IPS-11a (cell line): Measurements from ENCODE around the gene IPO5.
"Not testable (repeated sequence)": the region's sequence is repeated elsewhere in the genome, so short reads cannot be mapped to it uniquely, and the experiment has no call there.

Source experiments
- H3K4me3 ChIP-seq: one replicate; pipeline ENCODE4 v1.5.1; 2013; ENCODE audit warnings: low read depth, low read length, control low read depth

IPO5 gene

GRCh38 chr13:97948041-97948440 is 5.4 kb upstream of the IPO5 start:
- no peak overlapping the region for H3K4me3 ChIP-seq

- not testable (repeated sequence) for H3K4me3 ChIP-seq
These were observed 4.2 kb upstream of the IPO5 start for GRCh38 chr13:97949316-97949715.

- H3K4me3 ChIP-seq: no peak overlapping the region
These were observed 2.1 kb upstream of the IPO5 start for GRCh38 chr13:97951376-97951775.

GRCh38 chr13:97952831-97953230 is 644 bp upstream of the IPO5 start:
- H3K4me3 ChIP-seq: not testable (repeated sequence)

- H3K4me3 ChIP-seq: no peak overlapping the region
These were observed 7.9 kb downstream of the IPO5 start for GRCh38 chr13:97961340-97961739.

- H3K4me3 ChIP-seq: no peak overlapping the region
These were observed 9.4 kb downstream of the IPO5 start for GRCh38 chr13:97962887-97963286.

DNA sequence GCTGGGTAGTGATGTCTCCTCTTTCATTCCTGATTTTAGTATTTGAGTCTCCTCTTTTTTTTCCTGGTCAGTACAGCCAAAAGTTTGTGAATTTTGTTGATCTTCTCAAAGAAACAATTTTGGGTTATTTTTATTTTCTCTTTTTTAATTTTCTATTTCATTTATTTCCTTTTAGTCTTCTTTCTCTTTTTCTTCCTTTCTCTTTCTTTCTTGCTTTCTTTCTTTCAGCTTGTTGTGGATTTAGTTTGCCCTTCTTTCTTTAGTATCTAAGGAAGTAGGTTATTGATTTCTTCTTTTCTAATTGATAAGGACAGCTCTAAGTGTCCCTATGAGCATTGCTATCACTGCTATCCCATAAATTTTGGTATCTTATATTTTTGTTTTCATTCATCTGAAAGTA is 13.8 kb downstream of the IPO5 start:
- H3K4me3 ChIP-seq: no peak overlapping the region

- no peak overlapping the region for H3K4me3 ChIP-seq
These were observed 14.5 kb downstream of the IPO5 start for GRCh38 chr13:97967948-97968347.

- H3K4me3 ChIP-seq: no peak overlapping the region
These were observed 18.0 kb downstream of the IPO5 start for GRCh38 chr13:97971519-97971918.

DNA sequence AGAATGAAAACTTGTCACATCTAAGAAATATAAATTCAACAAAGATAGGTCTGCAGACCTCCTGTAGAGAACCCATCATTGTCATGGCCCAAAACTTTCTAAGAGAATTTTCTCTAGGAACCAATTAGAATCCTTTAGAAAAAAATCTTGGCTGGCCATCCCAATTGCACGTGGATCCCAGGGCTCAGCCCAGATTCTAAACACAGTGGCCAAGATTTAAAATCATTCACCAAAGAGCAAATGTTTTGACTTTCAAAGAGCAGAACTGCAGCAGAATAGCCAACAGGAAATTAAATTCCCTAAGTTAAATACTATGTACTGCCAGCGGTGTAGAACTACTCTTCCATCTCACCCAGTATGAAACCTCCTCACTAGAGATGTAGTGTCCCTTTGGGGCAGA is 21.3 kb downstream of the IPO5 start:
- no peak overlapping the region for H3K4me3 ChIP-seq

DNA sequence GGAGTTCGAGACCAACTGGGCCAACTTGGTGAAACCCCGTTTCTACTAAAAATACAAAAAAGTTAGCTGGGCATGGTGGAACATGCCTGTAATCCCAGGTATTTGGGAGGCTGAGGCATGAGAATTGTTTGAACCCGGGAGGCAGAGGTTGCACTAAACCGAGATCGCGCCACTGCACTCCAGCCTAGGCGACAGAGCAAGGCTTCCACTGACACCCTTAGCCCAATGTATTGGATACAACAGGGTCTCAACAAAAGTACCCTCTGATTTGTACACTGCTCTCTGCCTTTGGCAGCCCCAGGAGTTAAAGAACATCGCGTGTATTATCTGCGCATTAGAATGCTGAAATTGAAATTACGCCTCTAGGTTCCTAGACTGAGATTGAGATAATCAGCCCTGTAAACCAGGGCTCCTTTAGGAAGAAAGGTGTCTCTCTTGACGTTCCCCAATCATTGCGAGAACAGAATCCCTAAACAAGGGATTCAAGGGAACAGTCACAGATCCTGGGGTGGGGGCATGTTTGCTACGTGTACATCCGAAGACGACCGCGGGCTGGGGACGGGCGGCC is 21.9 kb downstream of the IPO5 start:
- peak overlapping the region; percentile 69 for H3K4me3 ChIP-seq

- H3K4me3 ChIP-seq: peak overlapping the region; percentile 97
These were observed 22.6 kb downstream of the IPO5 start for GRCh38 chr13:97975848-97976609.

- peak overlapping the region; percentile 97 for H3K4me3 ChIP-seq
These were observed 23.4 kb downstream of the IPO5 start for GRCh38 chr13:97976610-97977521.

- peak overlapping the region; percentile 97 for H3K4me3 ChIP-seq
These were observed 24.5 kb downstream of the IPO5 start for GRCh38 chr13:97977982-97978381.

- no peak overlapping the region for H3K4me3 ChIP-seq
These were observed 25.2 kb downstream of the IPO5 start for GRCh38 chr13:97978651-97979050.

- no peak overlapping the region for H3K4me3 ChIP-seq
These were observed 25.6 kb downstream of the IPO5 start for GRCh38 chr13:97979051-97979450.

GRCh38 chr13:97979556-97979955 is 26.1 kb downstream of the IPO5 start:
- no peak overlapping the region for H3K4me3 ChIP-seq

GRCh38 chr13:97982286-97982685 is 28.8 kb downstream of the IPO5 start:
- no peak overlapping the region for H3K4me3 ChIP-seq

GRCh38 chr13:97986835-97987234 is 33.4 kb downstream of the IPO5 start:
- H3K4me3 ChIP-seq: no peak overlapping the region

DNA sequence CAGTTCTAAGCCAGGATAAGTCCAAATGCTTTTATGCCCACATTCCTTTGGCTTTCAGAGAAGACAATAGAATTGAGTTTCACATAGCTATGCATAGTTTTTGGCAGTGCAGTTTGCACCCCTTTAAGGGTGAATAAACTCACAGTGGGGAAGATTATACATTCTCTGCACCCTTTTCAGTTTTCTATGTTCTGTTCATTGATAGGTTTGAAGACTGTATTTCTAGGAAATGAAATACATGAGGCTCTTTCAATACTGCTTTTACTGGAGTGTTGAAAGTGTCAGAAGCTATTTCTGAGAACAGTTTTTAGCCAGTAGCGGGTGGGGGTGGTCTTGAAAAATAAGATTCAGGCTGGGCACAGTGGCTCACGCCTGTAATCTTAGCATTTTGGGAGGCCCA is 46.2 kb downstream of the IPO5 start:
- no peak overlapping the region for H3K4me3 ChIP-seq

GRCh38 chr13:98004107-98004506 is 50.6 kb downstream of the IPO5 start:
- no peak overlapping the region for H3K4me3 ChIP-seq

GRCh38 chr13:98004997-98005396 is 51.5 kb downstream of the IPO5 start:
- not testable (repeated sequence) for H3K4me3 ChIP-seq
